Upper lobe of right lung (tissue), 1 donor: Measurements from ENCODE around the gene EFCAB11. TPM values are rescaled to one million over a fixed set of nuclear protein-coding genes. Genes with fewer than 3 reads are reported as not detected.

Source experiments
- ATAC-seq: fragments of 200-7000 bp; cut with Tn5 transposase; one replicate; pipeline ENCODE4 v1.9.1; 2020; ENCODE audit warnings: mild to moderate bottlenecking, moderate library complexity
- DNase-seq: peaks from one replicate; pipeline ENCODE4 v3.0.0-alpha.2; 2020
- H3K27ac ChIP-seq: fragments of 200-600 bp; one replicate; pipeline ENCODE4 v1.8.0; 2022
- H3K27me3 ChIP-seq: fragments of 200-600 bp; one replicate; pipeline ENCODE4 v1.8.0; 2022; ENCODE audit warnings: mild to moderate bottlenecking
- H3K36me3 ChIP-seq: fragments of 200-600 bp; one replicate; pipeline ENCODE4 v1.8.0; 2022
- H3K4me1 ChIP-seq: fragments of 200-600 bp; one replicate; pipeline ENCODE4 v1.8.0; 2022
- H3K4me3 ChIP-seq: fragments of 200-600 bp; one replicate; pipeline ENCODE4 v1.8.0; 2022; ENCODE audit warnings: mild to moderate bottlenecking
- H3K9me3 ChIP-seq: fragments of 200-600 bp; one replicate; pipeline ENCODE4 v1.8.0; 2022
- CTCF ChIP-seq: fragments of 200-600 bp; IDR thresholded peaks from one replicate; pipeline ENCODE4 v1.8.0; 2022; ENCODE audit warnings: antibody characterized with exemption
- intact Hi-C: fragments of 100-400 bp; cut with DNase I; formaldehyde crosslinking; loops from one replicate; pipeline ENCODE4 v1.11.0; 2022
- total RNA-seq: library from RNA; stranded (reverse); fragmentation: NEBNext Ultra II Directional; extraction: Animal tissue kit (Norgen Biotek cat#: 25700); gene quantifications from one replicate; pipeline ENCODE4 v1.2.1, GENCODE V29; 2021
- donor health status: DM: no; HTN: yes; CAD: no; lungs with severe emphysema.

The EFCAB11 gene
- total RNA-seq, 1 donor from 2014 or later: 4.0 TPM

GRCh38 chr14:89805501-89805900, 149.0 kb downstream of the EFCAB11 start:
- DNase-seq (no peak), ATAC-seq (no peak)
- no peak overlapping the region for H3K27ac ChIP-seq
- no peak overlapping the region for H3K4me3 ChIP-seq
- H3K36me3 ChIP-seq: no peaks in the 10 kb centered on the region
- H3K9me3 ChIP-seq: no peaks in the 10 kb centered on the region
- H3K27me3 ChIP-seq: no peaks in the 10 kb centered on the region
- no peak for TF ChIP-seq CTCF
- intact Hi-C loops: no loop called here
- no peaks in the 10 kb centered on the region for H3K4me1 ChIP-seq

- intact Hi-C loops: no loop called here
- no peaks in the 10 kb centered on the region for H3K4me1 ChIP-seq
Observed at GRCh38 chr14:89803542-89803941, 151.0 kb downstream of the EFCAB11 start.

GRCh38 chr14:89801136-89801535, 153.4 kb downstream of the EFCAB11 start:
- DNase-seq (no peak), ATAC-seq (no peak)
- Histone ChIP-seq H3K36me3 (no peaks in the 10 kb centered on the region), H3K27ac (no peak overlapping the region), H3K9me3 (no peaks in the 10 kb centered on the region), H3K4me3 (no peak overlapping the region), H3K27me3 (no peaks in the 10 kb centered on the region), H3K4me1 (no peaks in the 10 kb centered on the region)
- no peak for TF ChIP-seq CTCF
- intact Hi-C loops: no loop called here

More at GRCh38 chr14:89803542-89803941, 151.0 kb downstream of the EFCAB11 start:
- TF ChIP-seq CTCF: no peak
- Histone ChIP-seq H3K27ac (no peak overlapping the region), H3K27me3 (no peaks in the 10 kb centered on the region), H3K36me3 (no peaks in the 10 kb centered on the region), H3K9me3 (no peaks in the 10 kb centered on the region), H3K4me3 (no peak overlapping the region)
- ATAC-seq: no peak
- no peak for DNase-seq

- no peak for ATAC-seq
- H3K4me3 ChIP-seq: no peak overlapping the region
- intact Hi-C loops: no loop called here
- H3K4me1 ChIP-seq: no peaks in the 10 kb centered on the region
- no peak for DNase-seq
- H3K9me3 ChIP-seq: no peaks in the 10 kb centered on the region
- no peaks in the 10 kb centered on the region for H3K36me3 ChIP-seq
- no peak for TF ChIP-seq CTCF
- H3K27me3 ChIP-seq: no peaks in the 10 kb centered on the region
- no peak overlapping the region for H3K27ac ChIP-seq
Observed at GRCh38 chr14:89798212-89798773, 156.2 kb downstream of the EFCAB11 start.

- Histone ChIP-seq H3K4me1 (no peaks in the 10 kb centered on the region), H3K9me3 (no peaks in the 10 kb centered on the region)
Observed at GRCh38 chr14:89797148-89797547, 157.4 kb downstream of the EFCAB11 start.

More at GRCh38 chr14:89797148-89797547, 157.4 kb downstream of the EFCAB11 start:
- Histone ChIP-seq H3K27me3 (no peaks in the 10 kb centered on the region), H3K36me3 (no peaks in the 10 kb centered on the region), H3K27ac (no peak overlapping the region), H3K4me3 (no peak overlapping the region)
- ATAC-seq: no peak
- no peak for DNase-seq
- intact Hi-C loops: no loop called here
- TF ChIP-seq CTCF: no peak
